NCI-H1436 (cell line): ENCODE data around the gene ANKS6.
A peak's percentile ranks its signal among the peaks of the same experiment; 100 is the strongest.

ENCODE experiments used
- DNase-seq: peaks from one replicate; lab custom pipeline; 2025; lab: John Stamatoyannopoulos, UW

Gene ANKS6

GRCh38 chr9:98791608-98792490 is 4.5 kb downstream of the ANKS6 start:
- no peak for DNase-seq

- no peak for DNase-seq
These were observed 5.3 kb downstream of the ANKS6 start for GRCh38 chr9:98790842-98791607.

- no peak for DNase-seq
These were observed 6.1 kb downstream of the ANKS6 start for GRCh38 chr9:98790134-98790841.

- DNase-seq: no peak
These were observed 6.7 kb downstream of the ANKS6 start for GRCh38 chr9:98789483-98790133.

GRCh38 chr9:98787766-98788335 is 8.5 kb downstream of the ANKS6 start:
- DNase-seq: no peak

- no peak for DNase-seq
These were observed 9.4 kb downstream of the ANKS6 start for GRCh38 chr9:98786750-98787510.

GRCh38 chr9:98784831-98785806 is 11.2 kb downstream of the ANKS6 start:
- no peak for DNase-seq

GRCh38 chr9:98783518-98784226 is 12.7 kb downstream of the ANKS6 start:
- DNase-seq: no peak

- no peak for DNase-seq
These were observed 14.6 kb downstream of the ANKS6 start for GRCh38 chr9:98781588-98782383.

- DNase-seq: no peak
These were observed 16.2 kb downstream of the ANKS6 start for GRCh38 chr9:98780059-98780749.

- DNase-seq: no peak
These were observed 17.4 kb downstream of the ANKS6 start for GRCh38 chr9:98778711-98779530.

GRCh38 chr9:98778251-98778650 is 18.1 kb downstream of the ANKS6 start:
- DNase-seq: no peak

GRCh38 chr9:98777618-98778017 is 18.7 kb downstream of the ANKS6 start:
- no peak for DNase-seq

- peak; percentile 70 for DNase-seq
These were observed 20.4 kb downstream of the ANKS6 start for GRCh38 chr9:98775831-98776441.

- DNase-seq: no peak
These were observed 21.6 kb downstream of the ANKS6 start for GRCh38 chr9:98774746-98775145.

- no peak for DNase-seq
These were observed 22.6 kb downstream of the ANKS6 start for GRCh38 chr9:98773721-98774120.
